G401.6 (cell line): Measurements from ENCODE around the gene MBNL2.
"Not testable (repeated sequence)": the region's sequence is repeated elsewhere in the genome, so short reads cannot be mapped to it uniquely, and the experiment has no call there.

ENCODE experiments used
- FAIRE-seq: peaks from 2 replicates; lab custom pipeline; 2012; peaks lifted over from hg19 to GRCh38; lab: Jason Lieb, UNC

Gene MBNL2

GRCh38 chr13:97328222-97328790 is 106.2 kb downstream of the MBNL2 start:
- FAIRE-seq = no peak

DNA sequence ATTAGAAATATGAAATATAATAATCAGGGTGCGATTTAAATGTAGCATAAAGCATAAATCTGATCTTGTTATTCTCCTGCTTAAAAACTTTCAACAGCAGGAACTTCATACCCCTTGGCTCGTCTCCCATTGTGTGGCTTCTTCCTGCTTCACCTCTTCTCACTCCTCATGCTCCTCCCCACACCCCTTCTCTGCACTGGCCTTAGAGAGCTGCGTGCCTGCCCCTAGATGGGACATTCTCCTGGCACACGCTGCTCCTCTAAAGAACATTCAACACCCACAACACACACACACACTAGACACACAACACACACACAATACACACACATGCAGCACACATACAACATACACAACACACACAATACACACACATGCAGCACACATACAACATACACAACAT is 107.2 kb downstream of the MBNL2 start:
- no peak for FAIRE-seq

DNA sequence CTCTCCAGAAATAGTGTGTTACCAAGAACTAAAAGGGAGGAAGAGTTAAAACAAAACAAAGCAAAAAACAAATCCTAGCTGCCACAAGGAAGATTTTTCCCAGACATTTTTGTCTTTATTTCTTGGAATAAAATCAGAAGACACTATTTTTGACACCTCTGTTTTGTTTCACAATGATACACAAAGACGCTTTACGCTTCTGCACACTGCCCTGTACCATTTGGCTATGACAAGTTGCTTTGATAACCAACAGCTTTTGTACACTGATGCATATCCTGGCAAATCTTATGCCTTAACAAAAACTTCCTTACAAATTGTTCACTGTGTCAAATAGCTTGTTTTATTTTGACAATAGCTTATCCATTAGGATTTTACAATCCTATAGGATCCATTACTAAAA is 108.3 kb downstream of the MBNL2 start:
- FAIRE-seq = no peak

GRCh38 chr13:97332742-97333141 is 110.6 kb downstream of the MBNL2 start:
- no peak for FAIRE-seq

- no peak for FAIRE-seq
Observed at GRCh38 chr13:97333983-97334382, 111.8 kb downstream of the MBNL2 start.

DNA sequence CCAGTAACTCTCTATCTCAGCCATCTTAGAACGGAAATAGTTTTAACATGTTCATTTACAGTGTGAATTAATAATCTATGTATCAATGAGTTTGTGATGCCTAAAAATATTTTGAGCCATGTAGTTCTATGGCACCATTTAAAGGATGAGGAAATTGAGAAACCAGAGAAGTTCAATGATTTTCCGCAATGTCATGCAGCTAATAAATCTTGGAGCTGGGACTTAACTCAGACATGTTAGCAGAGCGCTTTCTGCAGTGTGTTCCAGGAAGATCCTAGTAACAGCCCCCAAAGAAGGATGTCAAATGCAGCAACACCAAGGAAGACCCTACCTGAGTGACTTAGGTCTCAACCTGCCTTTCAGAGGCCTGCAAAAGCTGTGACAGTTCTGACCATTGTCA is 112.6 kb downstream of the MBNL2 start:
- FAIRE-seq = no peak

GRCh38 chr13:97335488-97336134 is 113.5 kb downstream of the MBNL2 start:
- FAIRE-seq = no peak

DNA sequence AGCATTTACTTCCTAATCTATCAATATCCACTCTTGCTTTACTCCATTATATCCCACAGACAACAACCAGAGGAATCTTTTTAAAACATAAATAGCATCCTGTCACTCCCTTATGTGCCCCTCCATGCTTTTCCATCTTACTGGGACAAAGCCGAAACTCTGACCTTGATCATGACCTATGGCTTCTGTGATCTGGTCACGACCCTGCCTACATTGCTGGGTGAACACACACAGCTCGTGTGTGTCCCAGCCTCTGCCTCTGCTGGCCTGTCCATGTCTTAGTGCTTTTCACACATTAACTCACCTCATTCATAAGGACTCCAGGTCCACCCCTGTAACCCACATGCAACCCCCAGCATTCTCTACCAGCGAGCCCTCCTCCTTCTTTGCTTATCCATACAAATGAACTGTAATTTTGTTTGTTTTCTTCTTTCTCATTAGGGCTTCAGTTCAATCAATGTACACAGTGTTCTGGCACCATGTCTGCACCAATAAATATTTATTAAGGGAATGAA is 115.9 kb downstream of the MBNL2 start:
- FAIRE-seq = no peak

GRCh38 chr13:97338571-97338970 is 116.4 kb downstream of the MBNL2 start:
- FAIRE-seq = no peak

DNA sequence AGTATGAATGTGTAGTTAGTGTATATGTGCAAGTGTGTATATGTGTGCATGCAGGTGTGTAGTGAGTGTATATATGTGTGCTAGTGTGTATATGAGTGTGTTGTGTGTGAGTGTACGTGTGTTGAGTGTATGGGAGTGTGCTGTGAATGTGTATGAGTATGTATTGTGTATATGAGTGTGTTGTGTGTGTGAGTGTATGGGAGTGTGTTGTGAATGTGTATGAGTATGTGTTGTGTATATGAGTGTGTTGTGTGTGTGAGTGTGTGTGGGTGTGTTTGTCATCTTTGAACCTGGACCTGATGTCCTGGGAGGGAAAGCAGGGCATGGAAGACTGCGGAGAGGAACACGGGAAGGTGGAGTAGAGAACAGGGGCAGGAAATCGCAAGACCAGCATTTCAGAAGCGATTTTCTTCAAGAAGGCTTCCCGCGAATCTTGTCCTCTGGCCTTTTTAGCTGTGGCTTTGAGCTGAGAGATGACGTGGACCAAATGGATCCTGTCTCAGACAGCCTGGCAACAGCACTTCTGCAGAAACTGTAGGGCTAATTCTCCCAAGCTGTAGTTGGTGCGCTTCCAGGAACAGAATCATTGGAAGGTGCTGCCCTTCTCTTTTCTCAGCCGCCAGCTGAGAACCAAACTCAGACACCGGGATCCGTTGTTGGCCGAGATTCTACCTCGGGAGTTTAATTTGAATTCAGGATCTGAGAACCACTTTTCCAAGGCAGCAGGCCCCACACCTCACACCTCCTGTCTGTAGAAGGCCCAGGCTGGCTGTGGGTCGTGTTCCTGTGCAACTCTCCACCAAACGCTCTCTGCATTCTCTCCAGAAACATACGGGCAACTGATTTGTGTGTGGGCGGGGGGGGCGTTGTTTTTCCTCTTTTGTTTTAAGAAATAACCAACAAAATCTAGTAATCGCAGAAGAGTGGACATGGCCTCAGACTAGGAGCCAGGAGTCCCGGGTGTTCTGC is 117.2 kb downstream of the MBNL2 start:
- no peak for FAIRE-seq

- no peak for FAIRE-seq
Observed at GRCh38 chr13:97339988-97340749, 118.0 kb downstream of the MBNL2 start.

DNA sequence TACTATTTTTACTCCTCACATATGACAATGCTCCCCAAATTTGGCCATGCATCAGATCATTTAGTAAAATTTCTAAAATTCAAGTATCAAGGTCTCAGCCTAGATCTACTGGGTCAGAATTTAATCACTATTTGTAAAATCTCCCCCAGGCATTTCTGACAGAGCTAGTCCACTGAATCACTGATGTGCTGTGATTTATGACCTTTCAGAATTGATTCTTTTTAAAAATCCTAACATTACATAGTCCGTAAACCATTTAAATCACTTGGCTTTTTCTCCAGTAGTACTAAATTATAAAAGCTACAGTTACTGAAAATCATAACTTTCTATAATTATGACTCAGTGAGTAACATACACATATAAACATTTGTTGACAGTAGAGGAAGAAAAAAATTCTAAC is 119.0 kb downstream of the MBNL2 start:
- no peak for FAIRE-seq

GRCh38 chr13:97342136-97342535 is 120.0 kb downstream of the MBNL2 start:
- no peak for FAIRE-seq

DNA sequence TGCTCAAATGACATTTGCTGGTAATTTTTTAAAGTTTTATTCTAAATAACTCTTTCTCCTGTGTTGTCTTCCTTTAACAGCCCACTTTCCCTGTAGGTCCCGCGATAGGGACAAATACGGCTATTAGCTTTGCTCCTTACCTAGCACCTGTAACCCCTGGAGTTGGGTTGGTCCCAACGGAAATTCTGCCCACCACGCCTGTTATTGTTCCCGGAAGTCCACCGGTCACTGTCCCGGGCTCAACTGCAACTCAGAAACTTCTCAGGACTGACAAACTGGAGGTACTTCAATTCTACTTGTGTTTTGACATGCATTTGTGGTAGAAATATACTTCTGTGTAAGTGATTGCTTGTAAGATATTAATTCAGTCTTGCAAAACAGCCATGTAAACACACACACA is 120.8 kb downstream of the MBNL2 start:
- FAIRE-seq = no peak

- FAIRE-seq = peak; percentile 93
Observed at GRCh38 chr13:97344265-97345175, 122.4 kb downstream of the MBNL2 start.

- no peak for FAIRE-seq
Observed at GRCh38 chr13:97346097-97346496, 124.0 kb downstream of the MBNL2 start.

- no peak for FAIRE-seq
Observed at GRCh38 chr13:97346561-97347254, 124.6 kb downstream of the MBNL2 start.

- no peak for FAIRE-seq
Observed at GRCh38 chr13:97347255-97347932, 125.3 kb downstream of the MBNL2 start.

DNA sequence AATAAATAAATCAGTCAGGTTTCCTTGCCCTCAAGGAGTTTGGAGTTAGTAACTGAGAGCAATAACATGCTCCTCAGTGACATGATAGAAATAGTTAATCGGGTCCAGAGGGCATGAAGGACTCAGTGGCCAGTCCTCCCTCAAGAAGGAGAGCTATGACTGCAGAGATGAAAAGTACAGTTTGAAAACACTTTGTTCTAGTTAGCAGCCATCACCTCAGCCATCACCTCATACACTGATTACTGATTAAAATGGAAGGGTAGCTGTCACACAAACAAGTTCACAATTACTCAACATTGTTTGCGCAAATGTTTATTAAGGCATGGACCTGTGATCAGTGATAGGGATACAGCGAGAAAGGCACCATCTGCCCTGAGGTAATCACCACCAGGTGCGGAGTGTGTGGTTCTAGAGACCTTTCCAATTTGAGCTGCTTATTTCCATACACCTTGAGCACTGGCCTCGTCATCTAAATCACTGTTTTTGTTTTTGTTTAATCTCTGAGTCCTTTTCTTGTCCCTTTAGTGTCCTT is 126.5 kb downstream of the MBNL2 start:
- no peak for FAIRE-seq

DNA sequence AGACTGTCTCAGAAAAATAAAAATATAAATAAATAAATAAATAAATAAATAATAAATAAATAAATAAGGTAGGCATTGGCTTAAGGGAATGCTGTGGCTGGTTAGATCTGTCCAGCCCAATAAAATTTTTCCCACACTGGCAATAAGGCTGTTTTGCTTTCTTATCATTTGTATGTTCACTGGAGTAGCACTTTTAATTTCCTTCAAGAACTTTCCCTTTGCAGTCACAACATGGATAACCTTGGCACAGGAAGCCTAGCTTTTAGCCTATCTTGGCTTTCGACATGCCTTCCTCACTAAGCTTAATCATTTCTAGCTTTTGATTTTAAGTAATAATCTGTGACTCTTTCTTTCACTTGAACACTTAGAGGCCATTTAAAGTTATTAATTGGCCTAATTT is 129.9 kb downstream of the MBNL2 start:
- not testable (repeated sequence) for FAIRE-seq
